ENCODE results near the gene TEX2. TPM values are rescaled to one million over a fixed set of nuclear protein-coding genes. Genes with fewer than 3 reads are reported as not detected.
"Not testable (repeated sequence)": the region's sequence is repeated elsewhere in the genome, so short reads cannot be mapped to it uniquely, and the experiment has no call there.

Gene TEX2
- total RNA-seq, 1 experiment from 2014 or later, result 11.7 TPM

GRCh38 chr17:64183815-64184214 is 79.2 kb downstream of the TEX2 start:
- DNase-seq (ENCODE audit: low spot score), result no peak

GRCh38 chr17:64182325-64183012 is 80.6 kb downstream of the TEX2 start:
- DNase-seq (ENCODE audit: low spot score), result no peak

GRCh38 chr17:64180089-64181073 is 82.7 kb downstream of the TEX2 start:
- no peak for DNase-seq (ENCODE audit: low spot score)

- not testable (repeated sequence) for DNase-seq (ENCODE audit: low spot score)
Observed at GRCh38 chr17:64179024-64179423, 84.0 kb downstream of the TEX2 start.

GRCh38 chr17:64178011-64178825 is 84.8 kb downstream of the TEX2 start:
- peak; percentile 66 for DNase-seq (ENCODE audit: low spot score)

- DNase-seq (ENCODE audit: low spot score), result no peak
Observed at GRCh38 chr17:64177311-64178010, 85.6 kb downstream of the TEX2 start.

- no peak for DNase-seq (ENCODE audit: low spot score)
Observed at GRCh38 chr17:64176556-64176955, 86.5 kb downstream of the TEX2 start.

- no peak for DNase-seq (ENCODE audit: low spot score)
Observed at GRCh38 chr17:64174686-64175456, 88.2 kb downstream of the TEX2 start.

GRCh38 chr17:64173646-64174045 is 89.4 kb downstream of the TEX2 start:
- DNase-seq (ENCODE audit: low spot score), result no peak

GRCh38 chr17:64172510-64172909 is 90.5 kb downstream of the TEX2 start:
- no peak for DNase-seq (ENCODE audit: low spot score)

- no peak for DNase-seq (ENCODE audit: low spot score)
Observed at GRCh38 chr17:64171041-64171440, 92.0 kb downstream of the TEX2 start.

- no peak for DNase-seq (ENCODE audit: low spot score)
Observed at GRCh38 chr17:64170286-64170685, 92.8 kb downstream of the TEX2 start.

- not testable (repeated sequence) for DNase-seq (ENCODE audit: low spot score)
Observed at GRCh38 chr17:64167666-64168065, 95.4 kb downstream of the TEX2 start.

- DNase-seq (ENCODE audit: low spot score), result no peak
Observed at GRCh38 chr17:64166876-64167275, 96.2 kb downstream of the TEX2 start.

GRCh38 chr17:64165347-64165746 is 97.7 kb downstream of the TEX2 start:
- DNase-seq (ENCODE audit: low spot score), result no peak

GRCh38 chr17:64164596-64165285 is 98.3 kb downstream of the TEX2 start:
- DNase-seq (ENCODE audit: low spot score), result no peak

- DNase-seq (ENCODE audit: low spot score), result no peak
Observed at GRCh38 chr17:64163468-64163867, 99.6 kb downstream of the TEX2 start.

GRCh38 chr17:64162554-64162953 is 100.5 kb downstream of the TEX2 start:
- DNase-seq (ENCODE audit: low spot score), result no peak

GRCh38 chr17:64161380-64162176 is 101.5 kb downstream of the TEX2 start:
- DNase-seq (ENCODE audit: low spot score), result no peak

Measured in H4 (cell line).